ENCODE data around the gene RNASEL. TPM values are rescaled to one million over a fixed set of nuclear protein-coding genes. Genes with fewer than 3 reads are reported as not detected.
A peak's percentile ranks its signal among the peaks of the same experiment; 100 is the strongest.

Gene RNASEL
- total and polyA plus RNA-seq, 2 donors (not counting 1 experiment from before 2014, with no cell fraction given): 6.9 to 18.1 TPM

GRCh38 chr1:182634306-182635072 is 45.4 kb upstream of the RNASEL start:
- Histone ChIP-seq H3K79me2 (ENCODE audit: control insufficient read depth, insufficient read depth, low read length) (no peaks in the 10 kb centered on the region), H3K4me1 (ENCODE audit: control insufficient read depth in 2 of 2, insufficient read depth in 2 of 2, low read length in 2 of 2) (peaks cover 41 to 43% of the 10 kb centered on the region in 2 donors), H3K9ac (ENCODE audit: low read length) (no peak overlapping the region), H4K20me1 (ENCODE audit: control insufficient read depth, insufficient read depth, low read length, poor library complexity, severe bottlenecking) (no peaks in the 10 kb centered on the region), H3K4me2 (replicated peaks; ENCODE audit: low read depth, low read length, poor library complexity, severe bottlenecking) (peak overlapping the region; percentile 38), H2AFZ (ENCODE audit: insufficient read depth, low read depth, low read length, poor library complexity, severe bottlenecking) (no peak overlapping the region), H3K4me3 (ENCODE audit: control extremely low read depth in 1 of 5, extremely low read depth in 1 of 5, insufficient read depth in 1 of 5, low read depth in 2 of 5, low read length in 4 of 5) (no peak overlapping the region), H3K27me3 (replicated peaks in 1 of 4; ENCODE audit: control extremely low read depth in 1 of 4, control insufficient read depth in 3 of 4, insufficient read depth in 4 of 4, low read length in 3 of 4) (peaks cover 0 to 5% (median 0%) of the 10 kb centered on the region in 4 experiments), H3K9me3 (ENCODE audit: control extremely low read depth in 1 of 3, control insufficient read depth in 2 of 3, insufficient read depth in 1 of 3, low read length in 2 of 3) (no peaks in the 10 kb centered on the region), H3K27ac (ENCODE audit: low read length in 2 of 2) (peak overlapping the region in 1 of 2 donors; percentile 59), H3K36me3 (replicated peaks in 1 of 2; ENCODE audit: control extremely low read depth in 1 of 2, control insufficient read depth in 1 of 2, extremely low read depth in 1 of 2, insufficient read depth in 2 of 2, low read length in 1 of 2) (no peaks in the 10 kb centered on the region)
- H3K4me3 Mint-ChIP-seq: peak overlapping the region; percentile 46
- no peaks in the 10 kb centered on the region for H3K27me3 Mint-ChIP-seq
- H3K9me3 Mint-ChIP-seq (ENCODE audit: insufficient read depth): no peaks in the 10 kb centered on the region
- H3K27ac Mint-ChIP-seq: peak overlapping the region; percentile 1
- no peak for ATAC-seq (ENCODE audit: low read depth)
- TF ChIP-seq CTCF (IDR thresholded peaks at IDR 0.05): no peak
- TF ChIP-seq EZH2 (IDR thresholded peaks at IDR 0.05; ENCODE audit: borderline replicate concordance, insufficient read depth, low read depth, low read length, poor library complexity, severe bottlenecking): no peak
- intact Hi-C loops (cut with micrococcal nuclease): loop anchor here (5.0 kb wide), 1 partner anchor 43 kb away; no protein-coding TSS in a partner anchor
- CTCF ChIA-PET: interaction anchor here (1.2 kb wide), 1 partner anchor 147 kb away, joined by 4 read pairs; no protein-coding TSS in a partner anchor
- H3K4me1 Mint-ChIP-seq: peaks cover 47% of the 10 kb centered on the region
- POLR2A ChIA-PET: no interaction called here
- WGBS (ENCODE audit: insufficient coverage): 94% methylated on average over 7 of the region's 9 CpGs
- no peak for DNase-seq

Measured in B cell (primary cell).